Ureter (tissue), 1 donor: ENCODE measurements around the gene SYT9. TPM values are rescaled to one million over a fixed set of nuclear protein-coding genes. Genes with fewer than 3 reads are reported as not detected.

ENCODE experiments used
- DNase-seq: peaks from one replicate; pipeline ENCODE4 v3.0.0-alpha.2; 2020; ENCODE audit warnings: low spot score
- total RNA-seq: library from RNA; stranded (reverse); gene quantifications from one replicate; pipeline ENCODE4 v1.2.4, GENCODE V29; 2023
- donor health status: DM: yes; HTN: yes; CAD: no.

The SYT9 gene
- 0.60 TPM for total RNA-seq

GRCh38 chr11:7251836-7252682, at the start of gene SYT9:
Gene SYT9 (plus strand): TSS chr11:7251904. CDS start chr11:7252187, 283 bp downstream.
- peak; percentile 59 for DNase-seq

GRCh38 chr11:7202412-7202811, 49.3 kb upstream of the SYT9 start:
- DNase-seq, result no peak

GRCh38 chr11:7204778-7205177, 46.9 kb upstream of the SYT9 start:
- DNase-seq, result no peak

GRCh38 chr11:7208391-7208790, 43.3 kb upstream of the SYT9 start:
- DNase-seq, result no peak

GRCh38 chr11:7219491-7219890, 32.2 kb upstream of the SYT9 start:
- no peak for DNase-seq

GRCh38 chr11:7220636-7221035, 31.1 kb upstream of the SYT9 start:
- no peak for DNase-seq

- no peak for DNase-seq
Measured at GRCh38 chr11:7222619-7223018, 29.1 kb upstream of the SYT9 start.

GRCh38 chr11:7239877-7240276, 11.8 kb upstream of the SYT9 start:
- no peak for DNase-seq

- DNase-seq, result no peak
Measured at GRCh38 chr11:7245341-7245740, 6.4 kb upstream of the SYT9 start.

GRCh38 chr11:7246179-7246578, 5.5 kb upstream of the SYT9 start:
- no peak for DNase-seq

GRCh38 chr11:7250166-7250565, 1.5 kb upstream of the SYT9 start:
- DNase-seq, result no peak

GRCh38 chr11:7251487-7251835, 243 bp upstream of the SYT9 start:
- no peak for DNase-seq

GRCh38 chr11:7252683-7253213, 1.0 kb downstream of the SYT9 start:
- DNase-seq, result no peak

- no peak for DNase-seq
Measured at GRCh38 chr11:7253800-7254199, 2.1 kb downstream of the SYT9 start.

GRCh38 chr11:7254731-7255291, 3.1 kb downstream of the SYT9 start:
- no peak for DNase-seq

- DNase-seq, result no peak
Measured at GRCh38 chr11:7256943-7257342, 5.2 kb downstream of the SYT9 start.

- no peak for DNase-seq
Measured at GRCh38 chr11:7257724-7258123, 6.0 kb downstream of the SYT9 start.

- DNase-seq, result no peak
Measured at GRCh38 chr11:7261578-7261977, 9.9 kb downstream of the SYT9 start.

- no peak for DNase-seq
Measured at GRCh38 chr11:7262672-7263071, 11.0 kb downstream of the SYT9 start.

GRCh38 chr11:7263842-7264241, 12.1 kb downstream of the SYT9 start:
- no peak for DNase-seq

- DNase-seq, result no peak
Measured at GRCh38 chr11:7268758-7269157, 17.1 kb downstream of the SYT9 start.

GRCh38 chr11:7270233-7270865, 18.6 kb downstream of the SYT9 start:
- no peak for DNase-seq

GRCh38 chr11:7272373-7272772, 20.7 kb downstream of the SYT9 start:
- DNase-seq, result no peak
